ENCODE results near the gene ARHGEF2.

The ARHGEF2 gene

GRCh38 chr1:155984341-155984740 is 6.0 kb upstream of the ARHGEF2 start:
- H3K79me2 ChIP-seq (ENCODE audit: control insufficient read depth, low read length): peaks cover 21% of the 10 kb centered on the region
- peaks cover 11% of the 10 kb centered on the region for H3K36me3 ChIP-seq (ENCODE audit: control insufficient read depth, low read length)
- no peaks in the 10 kb centered on the region for H4K20me1 ChIP-seq (ENCODE audit: control insufficient read depth, insufficient read depth, low read depth, low read length)
- H3K4me1 ChIP-seq (ENCODE audit: control insufficient read depth, low read length): peaks cover 52% of the 10 kb centered on the region
- no peaks in the 10 kb centered on the region for H3K9me2 ChIP-seq (replicated peaks; ENCODE audit: control insufficient read depth, low read length)
- H3K27ac ChIP-seq (ENCODE audit: low read depth, low read length): no peak overlapping the region
- H3F3A ChIP-seq (ENCODE audit: control insufficient read depth, insufficient read depth): peaks cover 14% of the 10 kb centered on the region
- no peaks in the 10 kb centered on the region for H3K9me3 ChIP-seq (ENCODE audit: control insufficient read depth, insufficient read depth, low read length)
- H3K27me3 ChIP-seq (ENCODE audit: control insufficient read depth, low read length): no peaks in the 10 kb centered on the region
- H3K4me2 ChIP-seq (ENCODE audit: low read length): peak overlapping the region; percentile 99
- TF ChIP-seq CTCF (IDR thresholded peaks at IDR 0.05; ENCODE audit: low read depth, low read length, poor library complexity, severe bottlenecking) (no peak), EZH2phosphoT487 (IDR thresholded peaks at IDR 0.05; ENCODE audit: borderline replicate concordance, low read length) (no peak)
- no peak overlapping the region; the same call in 1 of the 2 replicates for H3K4me3 ChIP-seq (ENCODE audit: low read length)

DNA sequence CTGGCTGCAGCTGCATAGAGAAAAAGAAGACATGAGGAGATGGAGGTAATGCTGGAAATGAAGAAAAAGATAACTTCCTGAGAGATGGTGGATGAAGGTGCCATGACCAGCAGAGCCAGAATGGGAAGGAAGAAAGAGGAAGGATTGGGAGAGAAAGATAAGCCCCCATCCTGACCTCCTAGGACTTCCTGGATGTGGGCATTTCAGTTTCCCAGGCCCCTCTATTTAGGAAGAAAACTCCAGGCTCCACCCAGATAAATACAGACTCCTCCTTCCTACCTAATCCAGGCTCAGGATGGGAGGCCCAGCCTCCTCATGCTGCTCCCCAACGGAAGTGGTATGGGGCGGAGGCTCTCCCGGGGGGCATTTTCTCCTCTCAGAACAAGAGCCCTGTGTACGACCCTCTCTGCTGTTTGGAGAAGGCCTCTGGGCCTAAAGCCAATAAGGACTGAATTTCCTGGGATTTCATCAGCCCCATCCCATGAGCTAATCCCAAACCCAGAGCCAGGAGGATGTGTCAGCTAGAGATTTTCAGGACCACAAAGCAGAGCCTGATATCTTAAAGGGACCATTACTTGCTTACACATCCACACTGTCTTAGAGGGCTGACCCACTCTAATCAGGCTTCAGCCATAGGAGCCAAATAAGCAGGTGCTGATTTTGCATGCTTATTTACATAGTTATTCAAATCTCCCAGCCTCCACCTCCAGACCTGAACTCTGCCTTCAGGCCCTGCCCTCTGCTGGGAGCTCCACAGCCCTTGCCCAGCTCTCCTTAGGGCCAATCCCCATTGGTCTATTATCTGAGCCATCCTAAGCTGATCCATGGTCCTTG is 5.1 kb upstream of the ARHGEF2 start:
- TF ChIP-seq EZH2phosphoT487 (IDR thresholded peaks at IDR 0.05; ENCODE audit: borderline replicate concordance, low read length): no peak
- TF ChIP-seq CTCF (IDR thresholded peaks at IDR 0.05; ENCODE audit: low read depth, low read length, poor library complexity, severe bottlenecking): peak; percentile 52
- H4K20me1 ChIP-seq (ENCODE audit: control insufficient read depth, insufficient read depth, low read depth, low read length): no peaks in the 10 kb centered on the region
- no peaks in the 10 kb centered on the region for H3K9me2 ChIP-seq (replicated peaks; ENCODE audit: control insufficient read depth, low read length)
- H3K9me3 ChIP-seq (ENCODE audit: control insufficient read depth, insufficient read depth, low read length): no peaks in the 10 kb centered on the region
- peaks cover 20% of the 10 kb centered on the region for H3F3A ChIP-seq (ENCODE audit: control insufficient read depth, insufficient read depth)
- peaks cover 11% of the 10 kb centered on the region for H3K36me3 ChIP-seq (ENCODE audit: control insufficient read depth, low read length)
- no peaks in the 10 kb centered on the region for H3K27me3 ChIP-seq (ENCODE audit: control insufficient read depth, low read length)
- H3K27ac ChIP-seq (ENCODE audit: low read depth, low read length): peak overlapping the region; percentile 89
- peaks cover 58% of the 10 kb centered on the region for H3K4me1 ChIP-seq (ENCODE audit: control insufficient read depth, low read length)
- peaks cover 30% of the 10 kb centered on the region for H3K79me2 ChIP-seq (ENCODE audit: control insufficient read depth, low read length)
- peak overlapping the region; percentile 41 for H3K4me3 ChIP-seq (ENCODE audit: low read length)
- peak overlapping the region; percentile 99 for H3K4me2 ChIP-seq (ENCODE audit: low read length)

DNA sequence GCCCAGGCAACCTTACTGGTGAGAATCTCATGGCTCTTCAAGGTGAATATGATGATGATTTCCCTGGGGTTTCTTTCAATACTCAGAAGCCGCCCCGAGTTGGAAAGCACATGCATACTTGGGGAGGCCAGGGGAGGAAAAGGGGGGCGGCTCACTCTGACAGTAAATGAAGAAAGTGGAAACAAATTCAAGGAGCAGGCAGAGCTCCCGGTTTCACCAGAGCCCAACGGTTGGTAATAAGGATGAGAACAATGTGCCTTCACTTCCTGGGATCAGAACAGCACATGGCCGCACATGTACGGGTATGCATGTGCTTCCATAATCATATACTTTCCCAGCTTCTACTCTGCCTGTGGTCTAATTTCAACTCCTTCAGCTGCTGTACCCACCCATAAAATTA is 3.8 kb upstream of the ARHGEF2 start:
- H3K79me2 ChIP-seq (ENCODE audit: control insufficient read depth, low read length): peaks cover 43% of the 10 kb centered on the region
- H4K20me1 ChIP-seq (ENCODE audit: control insufficient read depth, insufficient read depth, low read depth, low read length): no peaks in the 10 kb centered on the region
- TF ChIP-seq EZH2phosphoT487 (IDR thresholded peaks at IDR 0.05; ENCODE audit: borderline replicate concordance, low read length) (no peak), CTCF (IDR thresholded peaks at IDR 0.05; ENCODE audit: low read depth, low read length, poor library complexity, severe bottlenecking) (no peak)
- no peaks in the 10 kb centered on the region for H3K27me3 ChIP-seq (ENCODE audit: control insufficient read depth, low read length)
- H3K9me3 ChIP-seq (ENCODE audit: control insufficient read depth, insufficient read depth, low read length): no peaks in the 10 kb centered on the region
- H3K4me1 ChIP-seq (ENCODE audit: control insufficient read depth, low read length): peaks cover 60% of the 10 kb centered on the region
- H3K4me2 ChIP-seq (ENCODE audit: low read length): peak overlapping the region; percentile 99
- peaks cover 23% of the 10 kb centered on the region for H3K36me3 ChIP-seq (ENCODE audit: control insufficient read depth, low read length)
- peak overlapping the region; percentile 89 for H3K27ac ChIP-seq (ENCODE audit: low read depth, low read length)
- peak overlapping the region; percentile 81 for H3K4me3 ChIP-seq (ENCODE audit: low read length)
- H3F3A ChIP-seq (ENCODE audit: control insufficient read depth, insufficient read depth): peaks cover 20% of the 10 kb centered on the region
- no peaks in the 10 kb centered on the region for H3K9me2 ChIP-seq (replicated peaks; ENCODE audit: control insufficient read depth, low read length)
